ENCODE data around the gene CNIH2. TPM values are rescaled to one million over a fixed set of nuclear protein-coding genes. Genes with fewer than 3 reads are reported as not detected.
A peak's percentile ranks its signal among the peaks of the same experiment; 100 is the strongest.

The CNIH2 gene
- total and polyA plus RNA-seq, 2 donors (not counting 1 experiment from before 2014, with no cell fraction given): 0.17 to 0.57 TPM

- Histone ChIP-seq H3K9me3 (ENCODE audit: control insufficient read depth, insufficient read depth, low read depth, low read length) (no peaks in the 10 kb centered on the region), H3K27ac (ENCODE audit: insufficient read depth, low read length) (no peak overlapping the region), H4K20me1 (ENCODE audit: control insufficient read depth, extremely low read depth, insufficient read depth, low read length) (no peaks in the 10 kb centered on the region), H3K36me3 (ENCODE audit: control insufficient read depth, insufficient read depth, low read length) (peaks cover 38% of the 10 kb centered on the region), H2AFZ (ENCODE audit: low read length) (no peak overlapping the region), H3K4me3 (replicated peaks in 1 of 4; ENCODE audit: control extremely low read depth in 1 of 4, insufficient read depth in 1 of 4, low read depth in 3 of 4, low read length in 4 of 4) (no peak overlapping the region), H3K9ac (ENCODE audit: insufficient read depth, low read length) (no peak overlapping the region), H3K4me1 (ENCODE audit: control insufficient read depth, extremely low read depth, insufficient read depth, low read length) (peaks cover 32% of the 10 kb centered on the region), H3K27me3 (ENCODE audit: control insufficient read depth, insufficient read depth, low read length) (no peaks in the 10 kb centered on the region), H3K4me2 (ENCODE audit: extremely low read depth, insufficient read depth, low read length) (no peak overlapping the region), H3K79me2 (ENCODE audit: control insufficient read depth, insufficient read depth, low read length) (peaks cover 34% of the 10 kb centered on the region)
- no peak for TF ChIP-seq EZH2 (IDR thresholded peaks at IDR 0.05; ENCODE audit: low read length, missing control alignments)
- TF ChIP-seq CTCF (conservative IDR thresholded peaks at IDR 0.05 in 1 of 2, IDR thresholded peaks at IDR 0.05 in 1 of 2; ENCODE audit: low read depth in 1 of 2, low read length in 2 of 2): no peak
- DNase-seq (ENCODE audit: low read depth in 2 of 2): no peak
Observed at GRCh38 chr11:66330931-66331330, 53.0 kb downstream of the CNIH2 start.

- no peak overlapping the region for H3K27ac ChIP-seq (ENCODE audit: insufficient read depth, low read length)
- TF ChIP-seq CTCF (conservative IDR thresholded peaks at IDR 0.05 in 1 of 2, IDR thresholded peaks at IDR 0.05 in 1 of 2; ENCODE audit: low read depth in 1 of 2, low read length in 2 of 2) (no peak), EZH2 (IDR thresholded peaks at IDR 0.05; ENCODE audit: low read length, missing control alignments) (no peak)
Observed at GRCh38 chr11:66331542-66332370, 53.8 kb downstream of the CNIH2 start.

GRCh38 chr11:66332371-66333219 is 54.6 kb downstream of the CNIH2 start:
- TF ChIP-seq EZH2 (IDR thresholded peaks at IDR 0.05; ENCODE audit: low read length, missing control alignments): no peak
- TF ChIP-seq CTCF (conservative IDR thresholded peaks at IDR 0.05 in 1 of 2, IDR thresholded peaks at IDR 0.05 in 1 of 2; ENCODE audit: low read depth in 1 of 2, low read length in 2 of 2): no peak
- Histone ChIP-seq H3K36me3 (ENCODE audit: control insufficient read depth, insufficient read depth, low read length) (peaks cover 40% of the 10 kb centered on the region), H3K27me3 (ENCODE audit: control insufficient read depth, insufficient read depth, low read length) (no peaks in the 10 kb centered on the region), H3K4me2 (ENCODE audit: extremely low read depth, insufficient read depth, low read length) (no peak overlapping the region), H3K4me1 (ENCODE audit: control insufficient read depth, extremely low read depth, insufficient read depth, low read length) (peaks cover 33% of the 10 kb centered on the region), H2AFZ (ENCODE audit: low read length) (no peak overlapping the region), H3K27ac (ENCODE audit: insufficient read depth, low read length) (no peak overlapping the region), H3K9ac (ENCODE audit: insufficient read depth, low read length) (no peak overlapping the region), H4K20me1 (ENCODE audit: control insufficient read depth, extremely low read depth, insufficient read depth, low read length) (no peaks in the 10 kb centered on the region), H3K79me2 (ENCODE audit: control insufficient read depth, insufficient read depth, low read length) (peaks cover 36% of the 10 kb centered on the region), H3K4me3 (replicated peaks in 1 of 4; ENCODE audit: control extremely low read depth in 1 of 4, insufficient read depth in 1 of 4, low read depth in 3 of 4, low read length in 4 of 4) (no peak overlapping the region), H3K9me3 (ENCODE audit: control insufficient read depth, insufficient read depth, low read depth, low read length) (no peaks in the 10 kb centered on the region)
- no peak for DNase-seq (ENCODE audit: low read depth in 2 of 2)

More at GRCh38 chr11:66331542-66332370, 53.8 kb downstream of the CNIH2 start:
- Histone ChIP-seq H3K36me3 (ENCODE audit: control insufficient read depth, insufficient read depth, low read length) (peaks cover 38% of the 10 kb centered on the region), H3K4me3 (replicated peaks in 1 of 4; ENCODE audit: control extremely low read depth in 1 of 4, insufficient read depth in 1 of 4, low read depth in 3 of 4, low read length in 4 of 4) (no peak overlapping the region), H2AFZ (ENCODE audit: low read length) (no peak overlapping the region), H3K79me2 (ENCODE audit: control insufficient read depth, insufficient read depth, low read length) (peaks cover 36% of the 10 kb centered on the region), H3K4me2 (ENCODE audit: extremely low read depth, insufficient read depth, low read length) (no peak overlapping the region), H3K4me1 (ENCODE audit: control insufficient read depth, extremely low read depth, insufficient read depth, low read length) (peaks cover 29% of the 10 kb centered on the region), H3K9me3 (ENCODE audit: control insufficient read depth, insufficient read depth, low read depth, low read length) (no peaks in the 10 kb centered on the region), H4K20me1 (ENCODE audit: control insufficient read depth, extremely low read depth, insufficient read depth, low read length) (no peaks in the 10 kb centered on the region), H3K9ac (ENCODE audit: insufficient read depth, low read length) (peak overlapping the region; percentile 2), H3K27me3 (ENCODE audit: control insufficient read depth, insufficient read depth, low read length) (no peaks in the 10 kb centered on the region)
- no peak for DNase-seq (ENCODE audit: low read depth in 2 of 2)

Measured in fibroblast of lung (primary cell).